ENCODE data around the gene ADGRD1.
A peak's percentile ranks its signal among the peaks of the same experiment; 100 is the strongest.
"Not testable (repeated sequence)": the region's sequence is repeated elsewhere in the genome, so short reads cannot be mapped to it uniquely, and the experiment has no call there.

The ADGRD1 gene

DNA sequence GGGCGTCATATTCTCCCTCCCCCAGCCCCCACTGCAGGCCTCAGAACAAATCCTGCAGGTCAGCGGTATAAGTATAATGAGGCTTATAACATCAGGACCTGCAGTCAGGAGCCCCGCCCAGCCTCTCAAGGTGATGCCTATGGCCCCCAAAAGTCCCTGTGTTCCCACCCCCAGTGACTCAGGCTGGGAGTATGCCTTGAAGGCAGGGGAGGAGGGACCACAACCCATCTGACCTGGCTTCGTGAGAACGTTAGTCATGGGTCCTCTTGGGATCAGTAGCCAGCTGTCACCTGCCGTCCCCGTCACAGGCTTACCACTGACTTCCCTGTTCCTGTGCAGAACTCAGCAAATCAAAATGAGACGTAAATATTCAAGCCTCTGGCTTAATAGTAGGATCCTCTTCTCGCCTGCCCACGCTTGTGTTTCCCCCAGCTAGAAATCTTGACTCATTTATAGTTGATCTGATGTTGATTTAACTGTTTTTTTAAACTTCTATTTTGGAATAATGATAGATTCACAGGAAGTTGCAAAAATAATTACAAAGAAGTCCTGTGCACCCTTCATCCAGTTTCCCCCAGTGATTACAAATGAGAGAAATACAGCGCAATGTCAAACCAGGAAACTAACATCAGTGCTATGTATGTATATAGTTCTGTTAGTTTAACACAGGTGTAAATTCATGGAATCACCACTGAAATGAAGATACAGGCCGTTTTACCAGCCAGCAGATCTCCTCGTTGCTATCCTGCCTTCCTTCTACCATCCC, 107.5 kb downstream of the ADGRD1 start:
- no peak for DNase-seq

- DNase-seq = no peak
Measured at GRCh38 chr12:131063413-131063812, 109.7 kb downstream of the ADGRD1 start.

DNA sequence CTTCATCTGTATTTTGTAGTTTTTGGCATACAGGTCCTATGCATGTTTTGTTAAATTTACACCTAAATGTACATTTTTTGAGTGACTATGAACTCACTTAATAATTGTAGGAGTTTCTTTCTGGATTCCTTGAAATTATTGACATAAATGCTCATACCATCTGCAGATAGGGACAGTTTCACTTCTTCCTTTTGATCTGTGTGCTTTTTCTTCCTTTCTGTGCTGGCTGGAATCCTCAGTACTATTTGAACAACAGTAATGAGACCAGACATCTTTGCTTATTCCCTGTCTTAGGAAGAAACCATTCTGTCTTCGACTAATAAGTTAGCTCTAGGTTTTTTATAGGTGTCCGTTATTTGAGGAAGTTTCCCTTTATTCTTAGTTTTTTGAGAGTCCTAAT, 110.3 kb downstream of the ADGRD1 start:
- DNase-seq = no peak

GRCh38 chr12:131065279-131065678, 111.6 kb downstream of the ADGRD1 start:
- DNase-seq = no peak

DNA sequence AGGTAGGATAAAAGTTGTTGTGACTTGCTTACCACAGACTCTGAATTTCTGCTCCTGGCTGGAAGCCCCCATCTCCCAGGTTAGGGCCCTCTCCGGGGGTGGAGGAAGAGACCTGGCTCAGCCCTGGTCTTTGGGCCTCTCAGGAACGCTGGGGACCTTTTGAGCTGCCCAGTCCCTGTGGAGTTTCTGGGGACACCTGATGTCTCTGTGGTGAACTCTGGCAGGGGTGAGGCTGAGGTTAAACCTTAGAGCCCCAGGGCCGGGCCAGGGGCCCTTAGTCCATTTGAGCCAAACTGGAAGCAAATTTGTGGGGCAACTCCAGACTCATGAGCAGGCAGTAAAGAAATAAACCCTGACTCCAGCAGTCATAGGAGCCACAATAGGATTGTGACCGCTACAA, 112.1 kb downstream of the ADGRD1 start:
- no peak for DNase-seq

DNA sequence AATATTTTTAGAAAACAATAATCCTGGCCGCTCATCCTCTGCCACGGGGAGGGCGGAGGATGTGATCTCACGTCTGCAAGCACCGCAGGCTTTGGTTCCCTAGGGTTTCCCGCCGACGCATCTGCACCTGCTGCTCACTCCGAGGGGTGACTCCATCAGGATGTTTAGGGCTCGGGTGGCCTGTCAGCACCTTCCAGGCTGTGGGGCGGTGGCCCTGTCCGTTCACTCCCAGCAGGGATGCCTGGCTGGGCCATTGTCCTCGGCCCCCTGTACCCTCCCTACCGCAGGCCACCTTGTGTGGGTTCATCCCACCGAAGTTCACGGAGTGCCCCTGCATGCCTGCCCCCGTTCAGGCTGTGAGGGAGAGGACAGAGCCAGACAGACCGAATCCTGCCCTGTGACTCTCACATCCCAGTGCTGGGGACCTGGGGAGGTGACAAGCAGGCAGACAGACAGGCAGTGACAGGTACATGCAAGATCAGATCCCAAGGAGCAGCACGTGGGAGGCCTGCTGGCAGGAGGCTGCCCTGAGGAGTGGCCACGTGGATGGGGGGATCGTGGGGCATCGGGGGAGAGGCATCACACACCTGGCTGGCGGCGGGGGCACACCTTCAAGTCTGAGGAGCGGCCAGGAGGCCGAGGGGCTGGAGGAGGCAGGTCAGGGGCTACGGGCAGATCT, 112.6 kb downstream of the ADGRD1 start:
- no peak for DNase-seq

GRCh38 chr12:131066886-131067490, 113.3 kb downstream of the ADGRD1 start:
- DNase-seq = no peak

DNA sequence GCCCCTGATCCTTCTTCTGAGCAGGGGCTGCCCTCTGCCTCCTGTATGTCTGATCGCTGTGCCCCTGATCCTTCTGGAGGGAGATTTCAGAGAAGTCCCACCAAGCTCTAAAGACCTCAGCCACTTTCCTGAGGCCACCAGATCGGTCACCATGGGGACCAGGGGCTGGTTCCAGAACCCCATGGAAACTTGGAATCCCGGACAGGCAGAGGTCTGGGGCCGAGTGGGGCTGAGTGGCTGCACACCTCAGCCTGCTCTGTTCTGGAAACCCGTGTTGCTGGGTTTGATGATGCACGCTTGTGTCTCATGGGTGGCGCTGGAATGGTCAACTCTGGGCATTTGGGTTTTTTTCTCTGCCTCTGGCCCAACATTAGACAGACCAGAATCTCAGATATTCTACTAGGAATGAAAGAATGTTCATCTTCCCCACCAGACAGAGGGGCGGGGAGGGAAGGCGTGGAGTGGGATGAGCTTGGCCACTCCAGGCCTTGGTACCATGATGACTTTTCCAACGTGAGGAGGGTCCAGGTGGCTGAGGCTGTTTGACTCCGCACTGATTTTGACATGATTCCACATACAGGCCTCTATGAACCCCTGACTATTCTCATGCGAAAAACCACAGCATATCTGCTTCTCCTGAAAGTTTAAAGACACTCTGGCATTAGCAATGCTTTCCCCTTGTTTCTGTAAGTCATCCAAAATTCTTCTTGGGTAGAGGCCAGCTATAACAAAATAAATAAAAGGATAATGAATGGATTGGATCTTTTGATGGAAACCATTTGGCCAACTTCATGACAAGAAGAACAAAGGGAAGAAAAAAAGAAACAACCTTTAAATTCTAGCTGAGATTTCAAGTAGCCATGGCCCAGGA, 114.5 kb downstream of the ADGRD1 start:
- peak; percentile 48 for DNase-seq

DNA sequence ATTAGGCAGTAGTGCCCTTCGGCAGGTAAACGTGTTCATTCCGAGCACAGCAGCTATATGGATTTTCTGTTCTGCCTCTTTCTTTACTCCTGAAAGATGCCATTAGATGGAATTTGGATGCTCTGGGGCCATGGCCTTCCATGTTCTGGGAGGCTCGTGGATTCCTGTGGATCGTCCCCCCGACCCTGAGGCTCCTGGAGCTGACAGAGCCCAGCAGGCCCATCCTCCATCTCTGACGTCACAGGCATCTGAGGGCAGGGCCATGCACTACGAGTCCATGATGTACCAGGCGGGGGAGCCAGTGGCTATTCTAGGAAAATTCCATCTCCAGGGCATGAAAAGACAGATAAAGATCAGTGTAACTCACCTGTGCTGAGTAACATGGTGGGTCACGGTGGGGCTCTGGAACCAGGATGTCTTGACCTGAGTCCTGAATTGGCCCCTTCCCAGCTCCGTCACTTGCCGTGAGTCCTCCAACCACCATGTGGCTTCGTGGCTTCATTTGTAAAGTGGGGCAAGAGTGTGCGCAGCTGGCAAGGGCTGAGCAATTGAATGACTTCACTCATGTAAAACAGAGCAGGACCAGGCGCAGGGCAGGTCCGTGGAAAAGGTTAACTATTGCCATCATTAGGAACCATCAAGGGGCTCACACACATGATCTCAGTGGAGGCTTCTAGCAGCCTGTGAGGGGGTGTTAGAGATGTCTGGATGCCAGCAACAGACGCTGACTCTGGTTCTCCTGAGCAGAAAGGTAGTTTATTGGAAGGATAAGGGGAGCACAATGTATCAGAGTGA, 115.4 kb downstream of the ADGRD1 start:
- DNase-seq = not testable (repeated sequence)

GRCh38 chr12:131070136-131070535, 116.4 kb downstream of the ADGRD1 start:
- DNase-seq = not testable (repeated sequence)

- not testable (repeated sequence) for DNase-seq
Measured at GRCh38 chr12:131070668-131071067, 117.0 kb downstream of the ADGRD1 start.

- DNase-seq = not testable (repeated sequence)
Measured at GRCh38 chr12:131071234-131071820, 117.6 kb downstream of the ADGRD1 start.

DNA sequence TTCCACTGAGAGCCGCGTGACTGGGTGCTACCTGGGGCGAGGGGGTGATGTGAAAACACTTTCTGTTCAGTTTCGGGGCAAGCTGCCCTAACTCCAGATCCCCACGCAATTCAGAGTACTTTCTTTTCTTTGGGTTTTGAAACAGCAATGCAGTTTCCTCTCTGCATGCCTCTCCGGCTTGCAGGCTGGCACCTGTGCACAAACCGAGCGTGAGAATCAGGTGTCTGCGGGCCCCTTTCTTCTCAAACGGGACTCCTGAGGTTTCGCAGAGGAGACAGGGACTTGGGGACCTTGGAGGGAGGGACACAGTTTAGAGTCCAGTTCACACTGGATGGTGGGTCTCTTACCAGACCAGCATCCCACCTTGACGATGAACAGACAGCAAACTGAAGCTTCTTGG, 118.2 kb downstream of the ADGRD1 start:
- DNase-seq = not testable (repeated sequence)

DNA sequence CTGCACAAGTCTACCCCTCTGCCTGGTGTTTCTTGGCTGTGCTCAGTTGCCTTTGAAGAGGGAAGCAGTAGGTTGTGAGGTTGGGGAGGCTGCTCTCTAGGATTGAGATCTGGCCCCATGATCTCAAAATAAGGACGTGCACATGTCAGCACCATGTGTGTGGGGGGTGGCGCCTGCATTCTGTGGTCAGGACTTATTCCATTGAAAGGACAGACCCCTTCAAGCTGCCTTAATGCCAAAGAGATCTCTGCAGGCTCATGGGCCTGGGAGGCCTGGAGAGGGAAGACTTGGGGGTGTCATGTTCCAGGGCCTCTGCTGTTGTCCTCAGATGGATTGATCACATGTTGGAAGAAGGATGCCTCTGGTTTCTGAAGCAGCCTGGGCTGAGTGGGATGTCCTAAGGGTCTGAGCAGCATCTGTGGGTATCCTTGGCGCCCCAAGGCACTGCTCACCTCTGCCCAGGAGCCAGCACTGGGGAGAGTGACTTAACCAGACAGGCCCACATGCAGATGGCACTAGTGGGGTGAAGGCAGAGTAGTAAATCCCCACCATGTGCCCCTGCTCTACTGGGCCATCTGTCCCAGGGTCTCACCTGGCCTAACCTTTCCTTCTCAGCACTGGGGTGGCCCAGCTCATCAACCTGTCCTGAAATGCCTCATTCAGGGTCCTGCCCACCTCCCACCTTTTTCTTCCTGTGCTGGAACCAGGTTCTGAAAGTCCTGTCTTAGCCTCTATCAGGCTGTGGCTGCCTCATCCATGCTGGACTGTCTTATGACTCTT, 118.9 kb downstream of the ADGRD1 start:
- no peak for DNase-seq

GRCh38 chr12:131074221-131075083, 120.7 kb downstream of the ADGRD1 start:
- peak; percentile 82 for DNase-seq

- DNase-seq = no peak
Measured at GRCh38 chr12:131075194-131075593, 121.5 kb downstream of the ADGRD1 start.

- DNase-seq = no peak
Measured at GRCh38 chr12:131075611-131076010, 121.9 kb downstream of the ADGRD1 start.

DNA sequence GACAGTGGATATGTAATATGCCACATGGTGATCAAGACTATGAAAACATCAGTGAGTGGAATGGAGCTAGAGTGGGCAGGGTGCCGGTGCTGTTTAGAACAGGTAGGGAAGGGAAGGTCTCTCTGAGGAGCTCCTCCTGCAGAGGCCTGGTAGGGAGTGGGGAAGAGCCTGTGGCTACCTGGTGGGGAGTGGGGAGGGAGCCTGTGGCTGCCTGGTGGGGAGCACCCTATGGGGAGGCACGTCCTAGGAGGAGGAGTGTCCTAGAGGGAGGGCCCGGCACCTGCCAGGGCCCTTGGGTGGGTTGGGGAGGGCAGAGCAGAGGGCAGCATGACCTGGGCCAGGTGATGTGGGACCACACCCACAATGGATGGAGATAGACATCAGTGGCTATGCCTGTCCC, 122.6 kb downstream of the ADGRD1 start:
- DNase-seq = no peak

GRCh38 chr12:131076791-131077747, 123.4 kb downstream of the ADGRD1 start:
- DNase-seq = no peak

All from right hindlimb (tissue), 1 donor.